CD4-positive, alpha-beta T cell treated with Interleukin-12 subunit alpha and Interleukin-12 subunit beta, for 1 hour (primary cell): Measurements from ENCODE around the gene FUT3.
"Not testable (repeated sequence)": the region's sequence is repeated elsewhere in the genome, so short reads cannot be mapped to it uniquely, and the experiment has no call there.

ENCODE experiments used
- DNase-seq: peaks from one replicate; pipeline ENCODE4 v3.0.0-alpha.2; 2020

Gene FUT3

DNA sequence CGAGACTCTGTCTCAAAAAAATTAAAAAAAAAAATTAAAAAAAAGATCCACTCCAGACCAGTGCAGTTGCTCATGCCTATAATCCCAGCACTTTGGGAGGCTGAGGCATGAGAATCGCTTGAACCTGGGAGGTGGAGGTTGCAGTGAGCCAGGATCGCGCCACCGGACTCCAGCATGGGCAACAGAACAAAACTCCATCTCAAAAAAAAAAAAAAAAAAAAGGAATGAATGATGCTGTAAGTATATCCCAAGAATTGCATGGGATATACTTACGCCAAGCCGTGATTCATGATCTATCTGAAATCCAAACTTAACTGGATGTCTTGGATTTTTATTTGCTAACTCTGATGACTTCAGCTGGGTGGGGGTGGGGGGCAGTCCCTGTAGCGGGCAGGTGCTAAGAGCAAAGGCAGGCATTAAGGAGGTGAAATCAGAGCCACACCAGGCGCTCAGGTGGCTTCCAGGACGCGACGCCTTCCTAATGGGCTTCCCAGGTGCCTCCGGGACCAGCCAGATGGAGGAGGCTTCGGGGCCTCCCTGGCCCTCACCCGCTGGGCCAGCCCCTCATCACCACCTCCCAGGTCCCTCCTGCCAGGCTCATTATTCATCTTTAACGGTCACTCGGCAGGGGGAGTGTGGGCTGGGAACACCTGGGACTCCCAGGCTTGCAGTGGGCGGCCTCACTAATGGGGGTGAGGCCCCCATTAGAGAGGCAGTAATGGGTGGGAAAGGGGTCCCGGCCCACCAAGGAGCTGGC, 30.5 kb upstream of the FUT3 start:
- no peak for DNase-seq

DNA sequence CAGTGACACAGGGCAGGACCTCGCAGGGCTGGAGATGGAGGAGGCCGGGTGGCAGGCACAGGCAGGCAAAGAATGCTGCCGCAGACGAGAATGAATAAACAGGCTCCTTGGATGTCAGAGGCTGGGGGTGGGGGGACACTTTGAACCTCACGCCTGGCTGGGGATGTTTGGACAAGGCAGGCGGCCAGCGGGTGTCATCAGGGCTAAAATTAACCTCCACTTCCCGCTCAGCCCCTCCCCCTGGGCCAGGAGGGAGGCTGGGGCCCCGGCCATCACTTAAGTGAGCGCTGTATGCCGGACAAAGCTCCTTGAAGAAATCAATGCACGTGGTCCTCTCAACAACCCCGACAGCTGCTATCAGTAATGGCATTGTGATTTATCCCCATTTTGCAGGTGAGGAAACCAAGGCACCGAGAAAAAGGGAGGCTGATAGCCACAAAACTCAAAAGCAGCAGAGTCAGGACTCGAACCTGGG, 29.4 kb upstream of the FUT3 start:
- DNase-seq = no peak

DNA sequence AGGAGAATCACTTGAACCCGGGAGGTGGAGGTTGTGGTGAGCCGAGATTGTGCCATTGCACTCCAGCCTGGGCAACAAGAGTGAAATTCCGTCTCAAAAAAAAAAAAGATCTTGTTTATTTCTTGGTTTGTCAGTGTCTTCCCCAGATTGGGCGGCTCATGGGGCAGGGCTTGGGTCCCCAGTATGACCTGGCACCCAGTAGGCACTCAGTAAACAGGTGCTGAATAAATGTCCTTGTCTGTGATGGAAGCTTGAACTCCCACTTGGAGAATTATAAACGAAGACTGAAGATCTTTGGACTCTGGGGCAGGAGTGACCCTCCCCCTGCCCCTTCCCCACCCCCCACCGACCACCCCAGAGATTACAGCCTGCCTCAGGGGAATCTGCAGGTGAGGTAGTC, 28.9 kb upstream of the FUT3 start:
- no peak for DNase-seq

DNA sequence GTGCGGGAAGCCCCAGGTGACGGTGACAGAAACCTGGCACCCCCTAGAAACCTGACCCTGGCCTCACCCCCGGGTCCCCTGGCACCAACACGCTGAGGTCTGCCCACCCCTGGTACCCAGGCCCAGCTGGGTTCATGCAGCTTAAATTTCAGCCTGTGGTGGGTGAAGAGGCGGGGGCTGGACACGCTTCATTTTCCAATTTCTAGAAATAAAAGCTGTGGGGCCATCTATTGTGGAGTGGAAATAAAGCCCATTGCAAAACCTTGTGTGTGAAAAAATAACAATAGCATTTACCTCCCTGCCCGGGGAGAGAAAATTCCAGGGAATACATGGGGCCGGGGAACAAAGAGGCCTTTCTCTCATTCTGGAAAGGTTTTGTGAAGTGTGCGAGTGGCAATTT, 26.6 kb upstream of the FUT3 start:
- no peak for DNase-seq

DNA sequence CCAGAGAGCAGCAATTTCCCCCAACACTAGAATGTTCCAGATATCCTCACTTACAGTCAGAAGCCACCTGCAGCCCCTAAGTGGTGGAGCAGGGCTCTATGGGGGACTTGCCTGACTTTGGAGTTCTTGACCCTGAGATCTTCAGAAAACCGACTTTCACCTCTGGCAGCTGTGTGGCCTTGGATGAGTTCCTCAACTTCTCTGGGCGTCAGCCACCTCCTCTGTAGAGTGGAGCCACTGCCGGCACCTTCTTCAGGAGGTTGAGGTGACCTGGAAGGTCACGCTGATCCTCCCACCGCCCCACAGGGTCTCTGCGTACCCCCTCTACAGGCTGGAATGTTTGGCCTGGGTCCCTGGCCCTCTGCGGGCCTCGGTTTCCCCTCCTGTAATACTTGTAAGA, 26.2 kb upstream of the FUT3 start:
- DNase-seq = no peak

DNA sequence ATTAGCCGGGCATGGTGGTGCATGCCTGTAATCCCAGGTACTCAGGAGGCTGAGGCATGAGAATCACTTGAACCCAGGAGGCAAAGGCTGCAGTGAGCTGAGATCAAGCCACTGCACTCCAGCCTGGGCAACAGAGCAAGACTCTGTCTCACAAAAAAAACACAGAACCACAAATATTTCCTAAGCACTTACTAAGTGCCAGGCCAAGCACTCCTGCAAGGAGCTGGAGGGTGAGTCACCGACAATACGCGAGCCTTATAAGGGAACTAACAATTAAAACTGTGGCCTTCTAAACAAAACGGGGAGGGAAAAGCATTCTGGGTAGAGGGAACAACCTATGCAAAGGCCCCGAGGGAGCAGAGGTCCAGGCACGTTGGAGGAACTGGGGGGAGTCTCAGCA, 23.2 kb upstream of the FUT3 start:
- not testable (repeated sequence) for DNase-seq

DNA sequence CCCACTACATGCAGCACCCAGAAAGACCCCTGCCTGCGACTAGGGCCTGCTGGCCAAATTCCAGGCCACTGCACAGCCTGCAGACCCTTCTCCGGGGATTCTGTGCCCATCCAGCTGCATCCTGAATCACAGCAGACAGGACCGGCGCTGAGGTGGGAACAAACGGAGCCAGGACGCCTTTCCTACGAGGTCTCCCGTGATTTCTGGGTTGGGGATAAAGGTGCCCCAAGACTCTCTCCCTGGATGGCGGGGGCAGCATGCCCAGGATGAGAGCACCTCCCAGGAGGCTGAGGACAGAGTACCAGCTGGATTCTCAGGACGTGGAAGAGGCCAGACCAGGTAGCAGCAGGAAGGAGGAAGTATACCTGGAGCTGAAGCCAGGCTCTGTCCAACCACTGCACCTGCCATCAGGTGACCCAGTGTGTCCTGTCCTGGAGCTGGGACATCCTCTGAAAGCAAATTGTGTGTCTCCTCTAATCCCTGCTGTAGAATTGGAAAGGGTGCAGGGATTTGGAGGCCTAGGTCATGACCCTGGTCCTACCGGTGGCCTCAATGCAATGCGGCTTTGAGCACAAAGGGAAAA, 22.5 kb upstream of the FUT3 start:
- no peak for DNase-seq

DNA sequence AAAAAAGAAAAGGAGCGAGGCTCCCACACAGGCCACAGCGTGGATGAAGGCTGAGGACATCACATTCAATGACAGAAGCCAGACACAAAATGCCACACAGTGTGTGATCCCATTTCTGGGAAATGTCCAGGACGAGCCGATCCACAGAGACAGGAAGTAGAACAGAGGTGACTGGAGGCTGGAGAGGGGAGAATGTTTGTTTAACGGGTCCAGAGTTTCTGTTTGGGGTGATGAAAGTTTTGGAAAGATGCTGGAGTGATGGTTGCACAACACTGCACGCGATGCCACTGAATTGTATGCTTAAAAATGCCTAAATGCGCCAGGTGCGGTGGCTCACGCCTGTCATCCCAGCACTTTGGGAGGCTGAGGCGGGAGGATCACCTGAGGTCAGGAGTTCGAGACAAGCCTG, 19.7 kb upstream of the FUT3 start:
- DNase-seq = no peak

DNA sequence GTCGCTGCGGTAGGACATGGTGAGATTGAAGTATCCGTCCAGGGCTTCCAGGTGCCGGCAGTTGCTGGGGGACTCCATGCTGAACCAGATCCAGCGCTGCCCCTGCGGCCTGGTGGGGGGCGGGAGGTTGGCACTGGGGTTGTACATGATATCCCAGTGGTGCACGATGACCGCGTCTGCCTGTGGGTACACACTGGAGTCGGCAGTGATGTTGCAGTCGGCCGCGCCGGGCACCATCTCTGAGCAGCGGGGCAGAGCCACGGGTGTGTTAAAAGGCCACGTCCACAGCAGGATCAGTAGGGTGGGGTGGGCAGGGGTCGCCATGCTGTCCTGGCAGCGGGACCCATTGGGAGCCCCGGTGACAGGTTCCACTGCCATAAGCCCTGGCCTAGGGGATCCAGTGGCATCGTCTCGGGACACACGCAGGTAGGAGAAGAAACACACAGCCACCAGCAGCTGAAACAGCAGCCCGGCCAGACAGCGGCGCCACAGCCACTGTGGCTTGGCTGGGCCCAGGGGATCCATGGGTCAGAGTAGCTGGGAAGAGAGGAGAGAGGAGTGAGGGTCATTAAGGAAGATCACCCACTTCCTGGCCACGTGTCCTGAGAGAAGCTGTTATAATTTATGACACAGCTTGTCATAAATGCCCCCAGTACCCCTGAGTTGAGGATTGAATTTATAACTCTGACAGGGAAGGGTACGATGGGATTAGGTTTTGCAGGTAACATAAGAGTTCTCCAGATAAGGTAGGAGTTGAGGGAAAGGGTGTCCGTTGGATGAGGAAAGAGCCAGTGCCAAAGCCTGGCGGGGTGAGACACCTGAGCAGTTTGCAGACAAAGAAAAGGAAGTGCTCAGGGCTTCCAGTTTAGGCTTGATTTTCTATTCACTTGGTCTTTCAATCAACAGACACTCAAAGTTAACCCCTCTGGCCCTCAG, 16.2 kb upstream of the FUT3 start:
- DNase-seq = no peak

DNA sequence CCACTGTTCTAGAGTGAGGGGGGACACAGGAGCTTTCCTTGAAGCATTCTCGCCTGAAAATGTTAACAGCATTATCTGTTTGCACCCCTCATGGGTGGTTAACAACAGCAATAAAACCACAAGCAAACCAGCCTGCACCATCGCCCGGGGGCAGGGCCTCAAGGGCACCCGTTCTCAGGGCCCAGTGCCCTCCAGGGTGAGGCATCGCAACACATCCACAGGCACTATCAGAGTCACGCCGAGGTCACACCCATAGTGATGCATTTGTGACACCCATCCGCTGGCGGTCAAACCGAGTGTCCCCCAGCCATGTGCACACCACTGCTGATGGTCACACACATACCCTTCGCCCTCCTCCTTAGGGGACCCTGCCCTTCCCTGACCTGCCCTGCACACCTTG, 14.5 kb upstream of the FUT3 start:
- DNase-seq = no peak

DNA sequence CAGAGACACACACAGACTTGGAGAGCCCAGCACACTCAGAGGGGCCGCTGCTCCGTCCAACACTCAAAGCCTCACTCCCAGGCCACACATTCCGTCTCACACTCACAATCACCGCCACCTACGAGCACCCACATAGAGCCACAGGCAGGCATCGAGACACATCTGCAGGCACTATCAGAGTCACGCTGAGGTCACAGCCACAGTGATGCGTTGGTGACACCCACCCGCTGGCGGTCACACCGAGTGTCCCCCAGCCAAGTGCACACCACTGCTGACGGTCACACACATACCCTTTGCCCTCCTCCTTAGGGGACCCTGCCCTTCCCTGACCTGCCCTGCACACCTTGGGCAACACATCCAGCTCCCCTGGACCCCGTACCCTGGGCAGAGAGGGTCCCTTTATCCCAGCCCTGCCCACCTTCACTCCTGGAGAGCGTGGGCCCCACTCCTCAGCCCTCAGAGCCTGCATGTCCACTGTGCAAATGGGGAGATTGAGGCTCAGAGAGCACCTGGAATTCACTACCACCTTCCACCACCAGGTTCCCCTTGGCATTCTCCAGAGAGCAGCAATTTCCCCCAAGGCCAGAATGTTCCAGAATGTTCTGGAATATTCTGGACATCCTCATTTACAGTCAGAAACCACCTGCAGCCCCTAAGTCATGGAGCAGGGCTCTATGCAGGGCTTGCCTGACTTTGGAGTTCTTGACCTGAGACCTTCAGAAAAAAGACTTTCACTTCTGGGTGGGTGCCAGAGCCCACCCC, 13.7 kb upstream of the FUT3 start:
- DNase-seq = no peak

DNA sequence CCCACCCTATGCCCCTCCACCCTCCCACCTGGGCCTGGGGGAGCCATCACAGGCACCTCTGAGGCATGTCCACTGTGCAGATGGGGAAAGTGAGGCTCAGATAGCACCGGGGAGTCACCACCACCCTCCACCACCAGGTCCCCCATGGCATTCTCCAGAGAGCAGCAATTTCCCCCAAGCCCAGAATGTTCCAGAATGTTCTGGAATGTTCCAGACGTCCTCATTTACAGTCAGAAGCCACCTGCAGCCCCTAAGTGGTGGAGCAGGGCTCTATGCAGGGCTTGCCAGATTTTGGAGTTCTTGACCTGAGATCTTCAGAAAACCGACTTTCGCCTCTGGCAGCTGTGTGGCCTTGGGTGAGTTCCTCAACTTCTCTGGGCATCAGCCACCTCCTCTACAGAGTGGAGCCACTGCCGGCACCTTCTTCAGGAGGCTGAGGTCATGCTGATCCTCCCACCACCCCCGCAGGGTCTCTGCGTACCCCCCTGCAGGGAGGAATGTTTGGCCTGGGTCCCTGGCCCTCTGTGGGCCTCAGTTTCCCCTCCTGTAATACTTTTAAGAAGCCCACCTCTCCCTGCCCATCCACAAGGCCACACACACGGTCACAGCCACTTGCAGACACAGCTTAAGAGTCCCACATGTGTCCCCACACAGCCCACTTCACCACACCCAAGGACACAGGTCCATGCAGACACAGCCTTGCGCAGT, 12.9 kb upstream of the FUT3 start:
- no peak for DNase-seq

DNA sequence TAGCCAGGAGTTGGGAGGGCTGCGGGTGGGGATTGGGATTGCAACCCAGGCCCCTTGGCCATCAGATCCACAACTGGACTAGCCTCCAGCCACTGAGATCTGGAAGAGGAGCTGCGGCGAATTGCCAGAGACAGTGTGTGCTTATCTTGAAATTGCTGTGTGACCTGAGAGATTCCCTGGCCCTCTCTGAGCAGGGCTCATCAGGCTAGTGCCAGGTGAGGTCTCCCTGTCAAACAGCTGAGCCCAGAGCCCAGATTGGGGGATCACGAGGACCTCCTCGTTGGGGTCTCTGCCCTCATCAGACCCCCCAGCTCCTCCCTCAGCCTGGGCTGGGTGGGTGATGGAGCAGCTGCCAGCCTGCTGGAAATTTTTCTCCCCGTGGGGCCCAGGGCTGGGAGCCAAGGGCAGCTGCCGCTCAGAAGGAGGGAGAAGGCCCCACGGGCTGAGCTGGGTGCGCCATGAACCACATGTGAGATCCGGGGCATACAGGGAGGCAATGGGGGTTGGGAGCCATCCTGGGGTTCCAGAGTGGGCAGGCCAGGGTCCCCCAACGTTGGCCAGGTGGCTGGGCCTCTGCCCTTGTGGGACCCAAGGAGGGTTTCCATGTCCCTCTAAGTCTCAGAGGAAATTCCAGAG, 11.9 kb upstream of the FUT3 start:
- DNase-seq = no peak

DNA sequence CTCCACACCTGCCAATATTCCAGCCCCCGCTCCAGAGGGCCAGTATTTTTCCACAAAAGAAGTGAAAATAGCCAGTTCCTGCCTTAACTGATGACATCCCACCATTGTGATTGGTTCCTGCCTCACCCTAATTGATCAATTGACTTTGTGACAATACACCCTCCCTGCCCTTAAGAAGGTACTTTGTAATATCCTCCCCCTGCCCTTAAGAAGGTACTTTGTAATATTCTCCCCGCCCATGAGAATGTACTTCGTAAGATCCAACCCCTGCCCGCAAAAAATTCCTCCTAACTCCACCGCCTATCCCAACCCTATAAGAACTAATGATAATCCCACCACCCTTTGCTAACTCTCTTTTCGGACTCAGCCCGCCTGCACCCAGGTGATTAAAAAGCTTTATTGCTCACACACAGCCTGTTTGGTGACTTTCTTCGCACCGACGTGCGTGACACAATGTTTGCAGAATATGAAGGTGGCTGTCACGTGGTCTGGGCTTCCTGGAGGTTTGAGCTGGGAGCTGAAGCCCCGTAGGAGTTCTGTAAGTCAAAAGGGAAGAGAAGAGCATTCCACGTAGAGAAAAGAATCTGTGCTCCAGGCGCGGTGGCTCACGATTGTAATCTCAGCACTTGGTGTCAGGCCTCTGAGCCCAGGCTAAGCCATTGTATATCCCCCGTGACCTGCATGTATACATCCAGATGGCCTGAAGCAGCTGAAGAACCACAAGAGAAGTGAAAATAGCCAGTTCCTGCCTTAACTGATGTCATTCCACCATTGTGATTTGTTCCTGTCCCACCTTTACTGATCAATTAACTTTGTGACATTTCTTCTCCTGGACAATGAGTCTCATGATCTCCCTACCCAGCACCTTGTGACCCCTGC, 6.2 kb upstream of the FUT3 start:
- DNase-seq = no peak

DNA sequence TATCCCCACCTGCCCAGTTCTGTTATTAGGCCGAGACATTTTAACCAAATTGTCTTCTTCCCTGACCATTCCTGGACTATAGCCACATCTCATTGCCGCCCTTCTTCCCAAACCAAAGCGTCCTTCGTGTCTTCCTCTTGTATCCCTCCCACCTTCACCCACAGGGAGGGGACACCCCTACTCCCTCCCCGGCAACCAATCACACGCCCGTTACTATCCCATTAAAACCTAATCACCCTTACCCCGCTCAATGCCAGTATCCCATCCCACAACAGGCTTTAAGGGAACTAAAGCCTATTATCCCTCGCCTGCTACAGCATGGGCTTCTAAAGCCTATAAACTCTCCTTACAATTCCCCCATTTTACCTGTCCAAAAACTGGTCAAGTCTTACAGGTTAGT, 3.9 kb upstream of the FUT3 start:
- DNase-seq = not testable (repeated sequence)

DNA sequence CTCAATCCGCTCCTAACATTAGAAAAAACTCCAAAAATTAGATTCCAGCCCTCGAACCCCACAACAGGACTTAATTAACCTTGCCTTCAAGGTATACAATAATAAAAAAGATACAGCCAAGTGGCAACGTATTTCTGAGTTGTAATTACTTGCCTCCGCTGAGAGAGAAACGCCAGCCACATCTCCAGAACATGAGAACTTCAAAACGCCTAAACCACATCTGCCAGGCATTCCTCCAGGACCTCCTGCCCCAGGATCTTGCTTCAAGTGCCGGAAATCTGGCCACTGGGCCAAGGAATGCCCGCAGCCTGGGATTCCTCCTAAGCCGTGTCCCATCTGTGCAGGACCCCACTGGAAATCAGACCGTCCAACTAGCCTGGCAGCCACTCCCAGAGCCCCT, 2.9 kb upstream of the FUT3 start:
- not testable (repeated sequence) for DNase-seq

DNA sequence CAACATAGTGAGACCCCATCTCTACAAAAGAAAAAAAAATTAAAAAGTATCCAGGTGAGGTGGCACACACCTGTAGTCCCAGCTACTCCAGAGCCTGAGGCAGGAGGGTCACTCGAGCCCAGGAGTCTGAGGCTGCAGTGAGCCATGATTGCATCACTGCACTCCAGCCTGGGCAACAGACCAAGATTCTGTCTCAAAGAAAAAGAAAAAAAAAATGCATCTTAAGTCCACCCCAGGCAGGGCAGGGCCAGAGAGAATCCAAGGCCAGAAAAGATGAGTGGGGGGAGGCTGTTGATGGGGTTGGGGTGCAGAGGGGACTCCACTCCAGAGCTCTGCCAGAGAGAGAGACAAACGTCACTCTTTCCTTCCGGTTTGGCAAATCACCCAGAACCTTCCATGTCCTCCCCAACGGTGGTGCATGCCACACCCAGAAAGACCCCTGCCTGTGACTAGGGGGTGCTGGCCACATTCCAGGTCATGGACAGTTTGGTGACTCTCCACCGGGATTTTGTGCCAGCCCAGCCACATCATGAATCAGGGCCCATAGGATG, 431 bp downstream of the FUT3 start:
- DNase-seq = no peak

DNA sequence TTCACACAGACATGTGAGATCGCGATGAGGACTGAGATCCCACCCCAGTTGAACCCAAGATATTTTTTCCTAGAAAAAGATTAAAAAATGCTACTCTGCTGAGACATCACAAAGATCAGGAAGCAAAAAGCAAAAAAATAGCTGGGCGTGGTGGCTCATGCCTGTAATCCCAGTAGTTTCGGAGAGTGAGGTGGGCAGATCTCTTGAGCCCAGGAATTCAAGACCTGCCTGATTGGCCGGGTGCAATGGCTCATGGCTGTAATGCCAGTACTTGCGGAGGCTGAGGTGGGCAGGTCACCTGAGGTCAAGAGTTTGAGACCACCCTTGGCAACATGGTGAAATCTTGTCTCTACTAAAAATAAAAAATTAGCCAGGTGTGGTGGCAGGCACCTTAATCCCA, 1.1 kb downstream of the FUT3 start:
- DNase-seq = no peak

DNA sequence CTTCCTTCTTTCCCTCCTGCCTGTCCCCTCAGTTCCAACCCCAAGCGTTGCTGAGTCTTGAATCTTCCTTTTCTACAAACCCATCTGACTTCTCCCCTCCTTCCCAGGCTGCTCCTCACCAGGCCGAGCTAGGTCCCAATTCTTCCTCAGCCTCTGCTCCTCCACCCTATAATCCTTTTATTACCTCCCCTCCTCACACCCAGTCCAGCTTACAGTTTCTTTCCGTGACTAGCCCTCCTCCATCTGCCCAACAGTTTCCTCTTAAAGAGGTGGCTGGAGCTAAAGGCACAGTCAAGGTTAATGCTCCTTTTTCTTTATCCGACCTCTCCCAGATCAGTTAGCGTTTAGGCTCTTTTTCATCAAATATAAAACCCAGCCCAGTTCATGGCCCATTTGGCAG, 2.6 kb downstream of the FUT3 start:
- DNase-seq = not testable (repeated sequence)

DNA sequence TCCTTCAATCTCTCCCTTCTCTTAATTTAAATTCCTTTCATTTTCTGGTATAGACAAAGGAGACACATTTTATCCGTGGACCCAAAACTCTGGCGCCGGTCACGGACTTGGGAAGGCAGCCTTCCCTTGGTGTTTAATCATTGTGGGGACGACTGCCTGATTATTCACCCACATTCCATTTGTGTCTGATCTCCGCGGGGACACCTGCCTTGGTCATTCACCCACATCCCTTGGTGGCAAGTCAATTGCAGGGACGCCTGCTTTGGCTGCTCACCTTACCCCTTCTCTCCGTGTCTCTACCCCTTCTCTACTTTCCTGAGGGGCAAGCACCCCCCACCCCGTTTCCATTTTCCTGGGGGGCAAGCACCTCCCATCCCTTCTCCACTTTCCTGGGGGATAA, 3.4 kb downstream of the FUT3 start:
- DNase-seq = not testable (repeated sequence)
